Right renal cortex interstitium (tissue), 3 donors: Measurements from ENCODE around the gene ANKLE2. TPM values are rescaled to one million over a fixed set of nuclear protein-coding genes. Genes with fewer than 3 reads are reported as not detected.

Source experiments
- DNase-seq, 3 donors: peaks; one replicate each; pipeline ENCODE4 v3.0.0-alpha.2; 2013; ENCODE audit warnings: low read depth in 3 of 3, low spot score in 2 of 3
- polyA plus RNA-seq, 3 donors: library from polyadenylated mRNA; unstranded; fragments of 120-200 nt; gene quantifications; one replicate each; pipeline ENCODE4 v1.2.1, GENCODE V29; 2013; ENCODE audit not compliant: insufficient read length in 3 of 3

ANKLE2 gene
- polyA plus RNA-seq, 3 donors: 57.8 to 66.7 (median 58.5) TPM

- DNase-seq: no peak
These were observed 38.4 kb downstream of the ANKLE2 start for GRCh38 chr12:132723015-132723763.

GRCh38 chr12:132720606-132721345 is 40.9 kb downstream of the ANKLE2 start:
- DNase-seq: no peak

GRCh38 chr12:132719954-132720324 is 41.7 kb downstream of the ANKLE2 start:
- no peak for DNase-seq

- no peak for DNase-seq
These were observed 42.3 kb downstream of the ANKLE2 start for GRCh38 chr12:132719141-132719953.

- no peak for DNase-seq
These were observed 43.0 kb downstream of the ANKLE2 start for GRCh38 chr12:132718644-132719043.

- no peak for DNase-seq
These were observed 43.9 kb downstream of the ANKLE2 start for GRCh38 chr12:132717531-132718387.

- DNase-seq: no peak
These were observed 44.6 kb downstream of the ANKLE2 start for GRCh38 chr12:132717011-132717410.

GRCh38 chr12:132716356-132716755 is 45.3 kb downstream of the ANKLE2 start:
- DNase-seq: no peak

- no peak for DNase-seq
These were observed 45.8 kb downstream of the ANKLE2 start for GRCh38 chr12:132715874-132716273.

GRCh38 chr12:132713123-132713522 is 48.5 kb downstream of the ANKLE2 start:
- DNase-seq: no peak

GRCh38 chr12:132711080-132711843 is 50.4 kb downstream of the ANKLE2 start:
- DNase-seq: no peak

GRCh38 chr12:132710405-132711079 is 51.1 kb downstream of the ANKLE2 start, which contains the start of gene PGAM5:
TSS of gene PGAM5 (plus strand) at chr12:132710842. CDS start at chr12:132710877, 35 bp downstream.
- DNase-seq: peak; percentile 29 to 72 (median 65)

- DNase-seq: no peak
These were observed 51.6 kb downstream of the ANKLE2 start for GRCh38 chr12:132710043-132710404.

- no peak for DNase-seq
These were observed 53.5 kb downstream of the ANKLE2 start for GRCh38 chr12:132708150-132708549.

GRCh38 chr12:132707241-132707640 is 54.4 kb downstream of the ANKLE2 start:
- DNase-seq: no peak

GRCh38 chr12:132703641-132704040 is 58.0 kb downstream of the ANKLE2 start:
- DNase-seq: no peak

GRCh38 chr12:132702640-132703039 is 59.0 kb downstream of the ANKLE2 start:
- no peak for DNase-seq

- no peak for DNase-seq
These were observed 61.3 kb downstream of the ANKLE2 start for GRCh38 chr12:132700212-132700822.

- DNase-seq: no peak
These were observed 63.3 kb downstream of the ANKLE2 start for GRCh38 chr12:132698341-132698740.
